ENCODE results near the gene NEDD8. TPM values are rescaled to one million over a fixed set of nuclear protein-coding genes. Genes with fewer than 3 reads are reported as not detected.

NEDD8 gene
- total and polyA plus RNA-seq, 4 donors: 32.3 to 136 (median 78.1) TPM

- H3K27me3 ChIP-seq (ENCODE audit: control insufficient read depth in 4 of 4, insufficient read depth in 4 of 4, low read length in 3 of 4): no peaks in the 10 kb centered on the region
- H3K4me3 ChIP-seq (ENCODE audit: low read depth in 1 of 3, low read length in 3 of 3): no peak overlapping the region
- DNase-seq (ENCODE audit: low spot score): no peak
- 45% methylated on average over 3 of the region's 3 CpGs for WGBS
- TF ChIP-seq NR2F2 (IDR thresholded peaks at IDR 0.05) (no peak), JUND (IDR thresholded peaks at IDR 0.05) (no peak), FOXA1 (IDR thresholded peaks at IDR 0.05) (no peak), HNF4G (IDR thresholded peaks at IDR 0.05) (no peak), TAF1 (conservative IDR thresholded peaks at IDR 0.05) (no peak), HNF4A (conservative IDR thresholded peaks at IDR 0.05) (no peak), FOXA2 (IDR thresholded peaks at IDR 0.05) (no peak), SP1 (IDR thresholded peaks at IDR 0.05) (no peak), RXRA (IDR thresholded peaks at IDR 0.05) (peak; percentile 23 to 53), GABPA (IDR thresholded peaks at IDR 0.05 in 1 of 2, conservative IDR thresholded peaks at IDR 0.05 in 1 of 2) (no peak), EGR1 (IDR thresholded peaks at IDR 0.05; ENCODE audit: low read depth in 2 of 2) (no peak), YY1 (IDR thresholded peaks at IDR 0.05) (no peak), RAD21 (IDR thresholded peaks at IDR 0.05) (peak in 1 of 2 donors; percentile 37), REST (IDR thresholded peaks at IDR 0.05) (no peak), ZBTB33 (IDR thresholded peaks at IDR 0.05) (no peak), ATF3 (IDR thresholded peaks at IDR 0.05) (no peak)
- TF ChIP-seq, protein P1, sequence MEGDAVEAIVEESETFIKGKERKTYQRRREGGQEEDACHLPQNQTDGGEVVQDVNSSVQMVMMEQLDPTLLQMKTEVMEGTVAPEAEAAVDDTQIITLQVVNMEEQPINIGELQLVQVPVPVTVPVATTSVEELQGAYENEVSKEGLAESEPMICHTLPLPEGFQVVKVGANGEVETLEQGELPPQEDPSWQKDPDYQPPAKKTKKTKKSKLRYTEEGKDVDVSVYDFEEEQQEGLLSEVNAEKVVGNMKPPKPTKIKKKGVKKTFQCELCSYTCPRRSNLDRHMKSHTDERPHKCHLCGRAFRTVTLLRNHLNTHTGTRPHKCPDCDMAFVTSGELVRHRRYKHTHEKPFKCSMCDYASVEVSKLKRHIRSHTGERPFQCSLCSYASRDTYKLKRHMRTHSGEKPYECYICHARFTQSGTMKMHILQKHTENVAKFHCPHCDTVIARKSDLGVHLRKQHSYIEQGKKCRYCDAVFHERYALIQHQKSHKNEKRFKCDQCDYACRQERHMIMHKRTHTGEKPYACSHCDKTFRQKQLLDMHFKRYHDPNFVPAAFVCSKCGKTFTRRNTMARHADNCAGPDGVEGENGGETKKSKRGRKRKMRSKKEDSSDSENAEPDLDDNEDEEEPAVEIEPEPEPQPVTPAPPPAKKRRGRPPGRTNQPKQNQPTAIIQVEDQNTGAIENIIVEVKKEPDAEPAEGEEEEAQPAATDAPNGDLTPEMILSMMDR (IDR thresholded peaks at IDR 0.05; ENCODE audit: low read depth, low read length, missing input control): peak; percentile 8
- TF ChIP-seq, protein P2, sequence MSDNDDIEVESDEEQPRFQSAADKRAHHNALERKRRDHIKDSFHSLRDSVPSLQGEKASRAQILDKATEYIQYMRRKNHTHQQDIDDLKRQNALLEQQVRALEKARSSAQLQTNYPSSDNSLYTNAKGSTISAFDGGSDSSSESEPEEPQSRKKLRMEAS (IDR thresholded peaks at IDR 0.05): no peak
- H3K36me3 ChIP-seq (ENCODE audit: control insufficient read depth in 4 of 4, insufficient read depth in 3 of 4, low read depth in 1 of 4, low read length in 3 of 4): peaks cover 0 to 8% (median 2%) of the 10 kb centered on the region in 4 donors
- no peak overlapping the region for H3K27ac ChIP-seq (ENCODE audit: low read depth in 1 of 2, low read length in 2 of 2)
- peaks cover 1 to 19% (median 5%) of the 10 kb centered on the region in 4 donors for H3K4me1 ChIP-seq (ENCODE audit: control insufficient read depth in 4 of 4, insufficient read depth in 4 of 4, low read length in 3 of 4)
- no peaks in the 10 kb centered on the region for H3K9me3 ChIP-seq (ENCODE audit: control insufficient read depth in 4 of 4, low read length in 3 of 4)
- H3K9ac ChIP-seq (ENCODE audit: low read depth in 1 of 2, low read length in 2 of 2): no peak overlapping the region
Measured at GRCh38 chr14:24273422-24273998, 41.3 kb upstream of the NEDD8 start.
